NCI-H2029 treated with DMSO at 0.1 percent for 48 hours (cell line): ENCODE results near the gene INTS2.
"Not testable (repeated sequence)": the region's sequence is repeated elsewhere in the genome, so short reads cannot be mapped to it uniquely, and the experiment has no call there.

Experiments used
- DNase-seq: peaks from one replicate; lab custom pipeline; 2025; lab: John Stamatoyannopoulos, UW

INTS2 gene

GRCh38 chr17:61849674-61850073 lies 78.1 kb downstream of the INTS2 start:
- no peak for DNase-seq

GRCh38 chr17:61848896-61849295 lies 78.9 kb downstream of the INTS2 start:
- DNase-seq: no peak

- DNase-seq: no peak
These were observed 79.5 kb downstream of the INTS2 start for GRCh38 chr17:61848247-61848646.

GRCh38 chr17:61847659-61848058 lies 80.1 kb downstream of the INTS2 start:
- DNase-seq: no peak

- DNase-seq: no peak
These were observed 80.9 kb downstream of the INTS2 start for GRCh38 chr17:61846761-61847375.

- DNase-seq: no peak
These were observed 81.7 kb downstream of the INTS2 start for GRCh38 chr17:61846088-61846487.

GRCh38 chr17:61843435-61843834 lies 84.3 kb downstream of the INTS2 start:
- DNase-seq: no peak

GRCh38 chr17:61842899-61843298 lies 84.9 kb downstream of the INTS2 start:
- DNase-seq: no peak

GRCh38 chr17:61839300-61839786 lies 88.4 kb downstream of the INTS2 start:
- DNase-seq: no peak

GRCh38 chr17:61837175-61838051 lies 90.4 kb downstream of the INTS2 start:
- DNase-seq: no peak

GRCh38 chr17:61836266-61837174 lies 91.3 kb downstream of the INTS2 start:
- DNase-seq: no peak

GRCh38 chr17:61835606-61836005 lies 92.2 kb downstream of the INTS2 start:
- DNase-seq: no peak

GRCh38 chr17:61834610-61835009 lies 93.2 kb downstream of the INTS2 start:
- no peak for DNase-seq

- DNase-seq: no peak
These were observed 94.1 kb downstream of the INTS2 start for GRCh38 chr17:61833536-61834193.

GRCh38 chr17:61832463-61832862 lies 95.3 kb downstream of the INTS2 start:
- no peak for DNase-seq

GRCh38 chr17:61831099-61831498 lies 96.7 kb downstream of the INTS2 start:
- DNase-seq: no peak

- DNase-seq: no peak
These were observed 99.1 kb downstream of the INTS2 start for GRCh38 chr17:61828694-61829093.

- no peak for DNase-seq
These were observed 100.0 kb downstream of the INTS2 start for GRCh38 chr17:61827649-61828395.

GRCh38 chr17:61826866-61827265 lies 100.9 kb downstream of the INTS2 start:
- not testable (repeated sequence) for DNase-seq

GRCh38 chr17:61826198-61826597 lies 101.6 kb downstream of the INTS2 start:
- DNase-seq: not testable (repeated sequence)
